ENCODE measurements around the gene KCNG1. TPM values are rescaled to one million over a fixed set of nuclear protein-coding genes. Genes with fewer than 3 reads are reported as not detected.
A peak's percentile ranks its signal among the peaks of the same experiment; 100 is the strongest.

Gene KCNG1
- total RNA-seq, 1 donor from 2014 or later = 78.8 TPM

- H3K4me1 Mint-ChIP-seq (ENCODE audit: unreplicated experiment) = peaks cover 9% of the 10 kb centered on the region
- peak overlapping the region; percentile 58 for H3K27ac Mint-ChIP-seq
- H3K4me3 Mint-ChIP-seq = no peak overlapping the region
- no peaks in the 10 kb centered on the region for H3K36me3 Mint-ChIP-seq
- peaks cover 4% of the 10 kb centered on the region for H3K9me3 Mint-ChIP-seq
- no peak for DNase-seq (ENCODE audit: extremely low spot score, unreplicated experiment)
- TF ChIP-seq CTCF (conservative IDR thresholded peaks at IDR 0.05) = no peak
- H3K27me3 Mint-ChIP-seq = no peaks in the 10 kb centered on the region
These were observed 27.4 kb downstream of the KCNG1 start for GRCh38 chr20:50995506-50995905.

- TF ChIP-seq CTCF (conservative IDR thresholded peaks at IDR 0.05) = no peak
- peaks cover 13% of the 10 kb centered on the region for H3K4me1 Mint-ChIP-seq (ENCODE audit: unreplicated experiment)
- no peak for DNase-seq (ENCODE audit: extremely low spot score, unreplicated experiment)
- H3K9me3 Mint-ChIP-seq = peaks cover 4% of the 10 kb centered on the region
- H3K4me3 Mint-ChIP-seq = no peak overlapping the region
- H3K27ac Mint-ChIP-seq = no peak overlapping the region
- H3K36me3 Mint-ChIP-seq = no peaks in the 10 kb centered on the region
- no peaks in the 10 kb centered on the region for H3K27me3 Mint-ChIP-seq
These were observed 29.0 kb downstream of the KCNG1 start for GRCh38 chr20:50993876-50994275.

- H3K36me3 Mint-ChIP-seq = no peaks in the 10 kb centered on the region
- peak; percentile 83 for TF ChIP-seq CTCF (conservative IDR thresholded peaks at IDR 0.05)
- H3K27me3 Mint-ChIP-seq = no peaks in the 10 kb centered on the region
- H3K4me3 Mint-ChIP-seq = no peak overlapping the region
- H3K4me1 Mint-ChIP-seq (ENCODE audit: unreplicated experiment) = peaks cover 16% of the 10 kb centered on the region
- peak overlapping the region; percentile 88 for H3K27ac Mint-ChIP-seq
- peaks cover 4% of the 10 kb centered on the region for H3K9me3 Mint-ChIP-seq
- DNase-seq (ENCODE audit: extremely low spot score, unreplicated experiment) = no peak
These were observed 30.0 kb downstream of the KCNG1 start for GRCh38 chr20:50992733-50993457.

DNA sequence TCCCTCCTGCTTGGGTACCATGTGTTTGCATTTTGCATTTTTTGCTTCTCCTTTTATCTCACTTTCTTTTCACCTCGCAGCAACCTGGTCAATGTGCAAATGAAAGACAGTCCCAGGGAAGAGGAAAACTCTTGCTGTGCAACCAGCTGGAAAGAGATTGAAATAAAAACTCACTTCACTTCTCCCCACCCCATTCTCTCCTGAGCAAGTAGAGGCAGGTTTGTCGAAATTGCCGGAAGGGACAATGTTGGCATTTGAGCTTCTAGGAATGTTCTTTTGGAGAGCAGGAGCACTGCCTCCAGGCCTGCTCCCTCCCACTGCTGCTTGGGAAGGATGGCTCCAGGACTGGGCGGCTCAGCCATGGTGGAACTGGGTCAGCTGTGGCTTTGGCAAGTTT, 30.6 kb downstream of the KCNG1 start:
- peak overlapping the region; percentile 88 for H3K27ac Mint-ChIP-seq
- DNase-seq (ENCODE audit: extremely low spot score, unreplicated experiment) = no peak
- peaks cover 19% of the 10 kb centered on the region for H3K4me1 Mint-ChIP-seq (ENCODE audit: unreplicated experiment)
- no peaks in the 10 kb centered on the region for H3K36me3 Mint-ChIP-seq
- peaks cover 4% of the 10 kb centered on the region for H3K9me3 Mint-ChIP-seq
- no peak for TF ChIP-seq CTCF (conservative IDR thresholded peaks at IDR 0.05)
- peaks cover 3% of the 10 kb centered on the region for H3K27me3 Mint-ChIP-seq
- H3K4me3 Mint-ChIP-seq = no peak overlapping the region

GRCh38 chr20:50991076-50991475, 31.8 kb downstream of the KCNG1 start:
- Mint-ChIP-seq H3K36me3 (no peaks in the 10 kb centered on the region), H3K4me1 (ENCODE audit: unreplicated experiment) (peaks cover 17% of the 10 kb centered on the region), H3K9me3 (peaks cover 4% of the 10 kb centered on the region), H3K27me3 (peaks cover 3% of the 10 kb centered on the region), H3K27ac (no peak overlapping the region), H3K4me3 (no peak overlapping the region)
- no peak for DNase-seq (ENCODE audit: extremely low spot score, unreplicated experiment)
- no peak for TF ChIP-seq CTCF (conservative IDR thresholded peaks at IDR 0.05)
